Peyer's patch (tissue), 4 donors: ENCODE data around the gene ADM. TPM values are rescaled to one million over a fixed set of nuclear protein-coding genes. Genes with fewer than 3 reads are reported as not detected.

Experiments
- DNase-seq, 3 donors: peaks; one replicate each; pipeline ENCODE4 v3.0.0-alpha.2; 2017 to 2019
- H3K27ac ChIP-seq, 4 donors: fragments of 200-600 bp; sonication (generic); one replicate each; pipeline ENCODE4 v1.5.1; 2016 to 2019
- H3K27me3 ChIP-seq, 2 donors: fragments of 200-600 bp; sonication (generic); one replicate each; pipeline ENCODE4 v1.5.1; 2019
- H3K36me3 ChIP-seq, 3 donors: fragments of 200-600 bp; sonication (generic); one replicate each; pipeline ENCODE4 v1.5.1; 2016 to 2019
- H3K4me1 ChIP-seq, 4 donors: fragments of 200-600 bp; sonication (generic); one replicate each; pipeline ENCODE4 v1.5.1; 2016 to 2019
- H3K4me3 ChIP-seq, 4 donors: fragments of 200-600 bp; sonication (generic); 1 replicate in 3 of 4; 2 replicates in 1 of 4; pipeline ENCODE4 v1.5.1; 2016 to 2019; ENCODE audit warnings: mild to moderate bottlenecking in 1 of 4
- H3K9me3 ChIP-seq, 4 donors: fragments of 200-600 bp; sonication (generic); one replicate each; pipeline ENCODE4 v1.5.1; 2016 to 2019; ENCODE audit warnings: mild to moderate bottlenecking in 1 of 4
- POLR2A ChIP-seq, 2 donors: fragments of 450-650 bp; IDR thresholded peaks; one replicate each; pipeline ENCODE4 v1.5.1; 2017; ENCODE audit warnings: antibody characterized with exemption in 2 of 2, mild to moderate bottlenecking in 2 of 2, moderate library complexity in 2 of 2
- total RNA-seq, 4 donors: library from RNA; depleted of rRNA; stranded (reverse); fragments of >200 nt; gene quantifications; one replicate each; pipeline ENCODE4 v1.1.0, GENCODE V29; 2016
- TF ChIP-seq, protein P1 (sequence below), 6 experiments: fragments of 450-650 bp in 4 of 6; fragments of 200-600 bp in 2 of 6; sonication (generic) in 1 of 6; IDR thresholded peaks; one replicate each; pipeline ENCODE4 v1.5.1; 2017 to 2019; ENCODE audit warnings: antibody characterized with exemption in 6 of 6, mild to moderate bottlenecking in 3 of 6, moderate library complexity in 1 of 6

Gene ADM
- total RNA-seq, 4 donors from 2014 or later = 75.5 to 323 (median 106) TPM

DNA sequence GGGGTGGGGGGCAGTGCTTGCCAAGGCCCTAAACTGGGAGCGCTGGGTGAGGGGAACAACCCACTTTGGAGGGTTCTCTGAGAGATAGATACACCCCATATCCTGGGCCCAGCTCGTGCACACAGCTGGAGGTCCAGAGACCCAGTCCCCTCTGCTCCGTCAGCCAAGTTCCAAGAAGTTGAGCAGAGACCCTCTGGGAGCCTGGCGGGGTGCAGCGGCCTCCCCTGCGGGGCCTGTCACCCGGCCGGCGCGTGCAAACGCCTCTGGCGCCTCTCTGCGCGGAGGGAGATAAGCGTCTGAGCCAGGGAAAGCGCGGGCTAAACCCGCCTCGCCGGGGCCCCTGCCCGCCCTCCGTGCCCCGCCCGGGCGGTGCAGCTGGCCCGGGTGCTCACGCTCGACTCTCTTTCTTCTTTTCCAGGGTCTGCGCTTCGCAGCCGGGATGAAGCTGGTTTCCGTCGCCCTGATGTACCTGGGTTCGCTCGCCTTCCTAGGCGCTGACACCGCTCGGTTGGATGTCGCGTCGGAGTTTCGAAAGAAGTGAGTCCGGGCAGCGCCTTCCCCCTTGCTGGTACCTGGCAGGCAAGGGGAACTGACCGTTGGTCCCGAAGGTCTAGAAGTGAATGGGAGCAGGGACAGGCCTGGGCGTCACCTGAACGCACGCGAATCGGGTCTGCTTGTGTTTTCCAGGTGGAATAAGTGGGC is 540 bp downstream of the ADM start:
- peak overlapping the region; percentile 75 to 94 (median 85) for H3K27ac ChIP-seq
- H3K9me3 ChIP-seq = no peaks in the 10 kb centered on the region
- peak; percentile 41 to 68 (median 68) for DNase-seq
- no peaks in the 10 kb centered on the region for H3K27me3 ChIP-seq
- no peak for TF ChIP-seq POLR2A (IDR thresholded peaks at IDR 0.05)
- TF ChIP-seq, protein P1, sequence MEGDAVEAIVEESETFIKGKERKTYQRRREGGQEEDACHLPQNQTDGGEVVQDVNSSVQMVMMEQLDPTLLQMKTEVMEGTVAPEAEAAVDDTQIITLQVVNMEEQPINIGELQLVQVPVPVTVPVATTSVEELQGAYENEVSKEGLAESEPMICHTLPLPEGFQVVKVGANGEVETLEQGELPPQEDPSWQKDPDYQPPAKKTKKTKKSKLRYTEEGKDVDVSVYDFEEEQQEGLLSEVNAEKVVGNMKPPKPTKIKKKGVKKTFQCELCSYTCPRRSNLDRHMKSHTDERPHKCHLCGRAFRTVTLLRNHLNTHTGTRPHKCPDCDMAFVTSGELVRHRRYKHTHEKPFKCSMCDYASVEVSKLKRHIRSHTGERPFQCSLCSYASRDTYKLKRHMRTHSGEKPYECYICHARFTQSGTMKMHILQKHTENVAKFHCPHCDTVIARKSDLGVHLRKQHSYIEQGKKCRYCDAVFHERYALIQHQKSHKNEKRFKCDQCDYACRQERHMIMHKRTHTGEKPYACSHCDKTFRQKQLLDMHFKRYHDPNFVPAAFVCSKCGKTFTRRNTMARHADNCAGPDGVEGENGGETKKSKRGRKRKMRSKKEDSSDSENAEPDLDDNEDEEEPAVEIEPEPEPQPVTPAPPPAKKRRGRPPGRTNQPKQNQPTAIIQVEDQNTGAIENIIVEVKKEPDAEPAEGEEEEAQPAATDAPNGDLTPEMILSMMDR (IDR thresholded peaks at IDR 0.05) = no peak
- H3K36me3 ChIP-seq = no peaks in the 10 kb centered on the region
- H3K4me3 ChIP-seq = peak overlapping the region; percentile 61 to 69 (median 66)
- H3K4me1 ChIP-seq = peaks cover 0 to 54% (median 30%) of the 10 kb centered on the region in 4 donors

DNA sequence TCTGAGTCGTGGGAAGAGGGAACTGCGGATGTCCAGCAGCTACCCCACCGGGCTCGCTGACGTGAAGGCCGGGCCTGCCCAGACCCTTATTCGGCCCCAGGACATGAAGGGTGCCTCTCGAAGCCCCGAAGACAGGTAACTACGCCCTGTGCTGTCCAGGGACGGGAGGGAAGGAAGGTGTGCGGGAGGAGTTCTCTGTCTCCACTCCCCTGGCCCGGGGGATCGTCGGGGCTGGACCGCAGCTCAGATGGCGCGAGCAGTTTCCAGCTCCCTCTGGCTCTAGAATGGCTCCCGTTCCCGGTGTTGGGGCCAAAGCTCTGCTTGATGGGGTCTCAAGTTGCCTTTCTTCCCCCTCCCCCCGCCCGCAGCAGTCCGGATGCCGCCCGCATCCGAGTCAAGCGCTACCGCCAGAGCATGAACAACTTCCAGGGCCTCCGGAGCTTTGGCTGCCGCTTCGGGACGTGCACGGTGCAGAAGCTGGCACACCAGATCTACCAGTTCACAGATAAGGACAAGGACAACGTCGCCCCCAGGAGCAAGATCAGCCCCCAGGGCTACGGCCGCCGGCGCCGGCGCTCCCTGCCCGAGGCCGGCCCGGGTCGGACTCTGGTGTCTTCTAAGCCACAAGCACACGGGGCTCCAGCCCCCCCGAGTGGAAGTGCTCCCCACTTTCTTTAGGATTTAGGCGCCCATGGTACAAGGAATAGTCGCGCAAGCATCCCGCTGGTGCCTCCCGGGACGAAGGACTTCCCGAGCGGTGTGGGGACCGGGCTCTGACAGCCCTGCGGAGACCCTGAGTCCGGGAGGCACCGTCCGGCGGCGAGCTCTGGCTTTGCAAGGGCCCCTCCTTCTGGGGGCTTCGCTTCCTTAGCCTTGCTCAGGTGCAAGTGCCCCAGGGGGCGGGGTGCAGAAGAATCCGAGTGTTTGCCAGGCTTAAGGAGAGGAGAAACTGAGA is 1.4 kb downstream of the ADM start:
- Histone ChIP-seq H3K9me3 (no peaks in the 10 kb centered on the region), H3K4me3 (peak overlapping the region; percentile 61 to 69 (median 66)), H3K27ac (peak overlapping the region; percentile 75 to 94 (median 85)), H3K36me3 (no peaks in the 10 kb centered on the region), H3K27me3 (no peaks in the 10 kb centered on the region), H3K4me1 (peaks cover 0 to 54% (median 30%) of the 10 kb centered on the region in 4 donors)
- TF ChIP-seq POLR2A (IDR thresholded peaks at IDR 0.05) = no peak
- TF ChIP-seq, protein P1 (IDR thresholded peaks at IDR 0.05) = no peak
- peak; percentile 28 to 62 (median 57) for DNase-seq

DNA sequence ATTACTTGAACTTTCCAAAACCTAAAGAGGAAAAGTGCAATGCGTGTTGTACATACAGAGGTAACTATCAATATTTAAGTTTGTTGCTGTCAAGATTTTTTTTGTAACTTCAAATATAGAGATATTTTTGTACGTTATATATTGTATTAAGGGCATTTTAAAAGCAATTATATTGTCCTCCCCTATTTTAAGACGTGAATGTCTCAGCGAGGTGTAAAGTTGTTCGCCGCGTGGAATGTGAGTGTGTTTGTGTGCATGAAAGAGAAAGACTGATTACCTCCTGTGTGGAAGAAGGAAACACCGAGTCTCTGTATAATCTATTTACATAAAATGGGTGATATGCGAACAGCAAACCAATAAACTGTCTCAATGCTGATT is 2.1 kb downstream of the ADM start:
- Histone ChIP-seq H3K4me1 (peaks cover 0 to 51% (median 30%) of the 10 kb centered on the region in 4 donors), H3K9me3 (no peaks in the 10 kb centered on the region), H3K4me3 (peak overlapping the region; percentile 61 to 69 (median 66)), H3K36me3 (no peaks in the 10 kb centered on the region), H3K27ac (peak overlapping the region; percentile 75 to 94 (median 85)), H3K27me3 (no peaks in the 10 kb centered on the region)
- no peak for DNase-seq
- TF ChIP-seq, protein P1 (IDR thresholded peaks at IDR 0.05) = no peak
- peak in 1 of 2 donors; percentile 14 for TF ChIP-seq POLR2A (IDR thresholded peaks at IDR 0.05)

DNA sequence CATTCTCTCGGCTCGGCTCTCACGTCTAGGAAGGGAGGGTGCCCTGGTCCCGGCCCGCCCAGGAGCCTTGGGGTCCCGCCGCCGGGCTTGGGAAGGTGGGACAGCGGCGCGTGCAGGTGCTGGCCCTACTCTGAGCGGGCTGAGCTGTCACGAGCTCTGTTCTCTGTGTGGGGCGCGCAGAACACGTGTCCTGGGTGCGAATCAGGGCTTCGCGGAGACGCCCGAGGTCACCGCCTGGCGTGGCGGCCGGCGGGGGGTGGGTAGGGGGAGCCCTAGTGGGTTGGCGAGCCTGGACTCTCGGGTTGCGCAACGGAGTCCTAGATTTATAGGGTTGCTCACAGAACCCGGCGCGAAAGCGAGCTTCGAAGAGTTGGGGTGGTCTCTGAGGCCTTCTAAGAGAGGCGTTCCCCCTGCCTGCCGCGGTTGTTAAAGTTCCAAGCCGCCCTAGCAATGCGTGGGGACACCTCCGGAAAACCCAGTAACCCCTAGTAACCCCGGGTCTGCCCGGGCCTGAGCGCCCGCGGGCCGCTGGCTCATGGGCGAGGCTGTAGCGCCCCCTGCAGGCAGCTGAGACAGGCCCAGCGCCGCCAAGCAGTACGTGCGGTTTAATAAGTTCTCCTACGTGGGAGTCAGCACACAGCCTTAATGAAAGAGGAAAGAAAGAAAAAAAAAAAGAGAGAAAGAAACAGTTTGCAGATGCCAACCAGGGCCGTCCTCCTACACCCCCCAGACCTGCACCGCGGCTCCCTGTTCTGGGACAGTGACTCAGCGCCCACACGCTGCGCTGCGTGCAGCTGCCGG is 2.7 kb downstream of the ADM start:
- TF ChIP-seq, protein P1 (IDR thresholded peaks at IDR 0.05) = peak; percentile 86 to 99 (median 98)
- peak in 1 of 2 donors; percentile 10 for TF ChIP-seq POLR2A (IDR thresholded peaks at IDR 0.05)
- H3K4me1 ChIP-seq = peaks cover 0 to 49% (median 30%) of the 10 kb centered on the region in 4 donors
- H3K4me3 ChIP-seq = peak overlapping the region; percentile 61 to 69 (median 66)

More for the DNA sequence above, 2.7 kb downstream of the ADM start:
- Histone ChIP-seq H3K36me3 (no peaks in the 10 kb centered on the region), H3K9me3 (no peaks in the 10 kb centered on the region), H3K27me3 (no peaks in the 10 kb centered on the region), H3K27ac (peak overlapping the region; percentile 75 to 94 (median 85))
- DNase-seq = peak; percentile 80 to 93 (median 89)
